Cardiac septum (tissue), 1 donor: Measurements from ENCODE around the gene ATP6V1G2. TPM values are rescaled to one million over a fixed set of nuclear protein-coding genes. Genes with fewer than 3 reads are reported as not detected.
"Not testable (repeated sequence)": the region's sequence is repeated elsewhere in the genome, so short reads cannot be mapped to it uniquely, and the experiment has no call there.

Source experiments
- DNase-seq: peaks from one replicate; pipeline ENCODE4 v3.0.0-alpha.2; 2020; ENCODE audit warnings: low spot score
- intact Hi-C: fragments of 100-400 bp; cut with DNase I; formaldehyde crosslinking; loops from one replicate; pipeline ENCODE4 v1.14.0; 2022
- total RNA-seq: library from RNA; stranded (reverse); fragmentation: NEBNext Ultra II Directional; extraction: Animal tissue kit (Norgen Biotek cat#: 25700); gene quantifications from one replicate; pipeline ENCODE4 v1.2.1, GENCODE V29; 2021
- donor health status: DM: no; HTN: no; CAD: no.

Gene ATP6V1G2
- total RNA-seq, 1 donor from 2014 or later, result 2.6 TPM

DNA sequence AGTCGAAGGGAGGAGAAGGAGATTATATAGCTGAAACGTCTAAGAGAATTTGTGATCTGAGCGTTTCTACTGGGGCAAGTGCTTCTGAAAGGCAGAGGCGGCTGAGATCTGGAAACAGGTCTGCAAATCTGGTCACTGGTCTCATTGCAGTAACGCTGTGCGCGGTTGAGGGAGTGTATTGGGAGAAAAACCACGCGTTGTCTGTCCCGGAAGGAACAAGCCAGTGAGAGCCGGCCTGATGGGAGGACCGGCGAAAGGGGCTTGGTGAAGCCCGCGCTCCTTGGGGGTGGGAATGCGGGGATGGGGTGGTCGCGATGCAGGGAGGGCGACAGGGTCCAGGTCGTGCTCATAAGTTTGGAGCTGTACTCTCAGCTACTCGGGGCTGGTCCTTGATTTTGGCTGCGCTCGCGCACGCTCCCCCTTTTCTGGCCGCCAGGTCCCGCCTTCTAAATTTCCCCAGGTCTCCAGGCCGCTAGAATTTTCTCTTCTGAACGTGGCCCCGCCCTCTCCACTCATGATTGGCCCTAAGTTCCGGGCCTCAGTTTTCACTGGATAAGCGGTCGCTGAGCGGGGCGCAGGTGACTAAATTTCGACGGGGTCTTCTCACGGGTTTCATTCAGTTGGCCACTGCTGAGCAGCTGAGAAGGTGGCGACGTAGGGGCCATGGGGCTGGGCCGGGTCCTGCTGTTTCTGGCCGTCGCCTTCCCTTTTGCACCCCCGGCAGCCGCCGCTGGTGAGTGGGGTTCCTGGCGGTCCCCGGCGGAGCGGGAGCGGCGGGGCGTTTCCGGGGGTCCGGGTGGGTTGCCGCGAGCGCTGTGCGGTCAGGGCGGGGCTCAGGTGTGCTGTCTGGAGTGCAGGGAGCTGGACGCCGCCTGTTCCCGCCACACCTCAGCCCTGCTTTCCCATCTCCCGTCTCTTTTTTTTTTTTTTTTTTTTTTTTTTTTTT, 48.6 kb downstream of the ATP6V1G2 start, which contains the start of gene MICB:
TSS of gene MICB (plus strand) at position 615 of the 946 bp plus-strand sequence. CDS start at position 664, 49 bp downstream.
- peak; percentile 93 for DNase-seq
- intact Hi-C loops, result loop anchor here (5.0 kb wide), 1 partner anchor 99 kb away; no protein-coding TSS in a partner anchor

DNA sequence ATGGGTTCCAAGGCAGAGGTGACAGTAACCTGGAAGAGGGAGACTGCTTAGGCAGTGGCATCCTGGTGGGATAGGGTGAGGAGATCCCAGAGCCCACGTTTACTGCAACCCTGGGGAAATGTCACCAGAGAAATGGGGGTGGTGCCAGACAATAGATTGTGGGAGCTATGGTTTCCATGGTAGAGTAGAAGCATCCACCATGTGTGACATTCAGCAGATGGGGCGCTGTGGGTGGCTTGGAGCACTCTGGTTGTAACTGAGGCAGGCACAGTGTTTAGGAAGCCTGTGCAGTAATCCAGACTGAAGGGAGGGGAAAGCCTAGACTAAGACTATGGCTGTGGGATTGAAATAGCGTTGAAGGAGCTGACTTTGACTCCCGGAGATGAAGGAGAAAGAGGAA, 49.6 kb downstream of the ATP6V1G2 start:
- not testable (repeated sequence) for DNase-seq
- intact Hi-C loops, result loop anchor here (5.0 kb wide), 1 partner anchor 100 kb away; no protein-coding TSS in a partner anchor

DNA sequence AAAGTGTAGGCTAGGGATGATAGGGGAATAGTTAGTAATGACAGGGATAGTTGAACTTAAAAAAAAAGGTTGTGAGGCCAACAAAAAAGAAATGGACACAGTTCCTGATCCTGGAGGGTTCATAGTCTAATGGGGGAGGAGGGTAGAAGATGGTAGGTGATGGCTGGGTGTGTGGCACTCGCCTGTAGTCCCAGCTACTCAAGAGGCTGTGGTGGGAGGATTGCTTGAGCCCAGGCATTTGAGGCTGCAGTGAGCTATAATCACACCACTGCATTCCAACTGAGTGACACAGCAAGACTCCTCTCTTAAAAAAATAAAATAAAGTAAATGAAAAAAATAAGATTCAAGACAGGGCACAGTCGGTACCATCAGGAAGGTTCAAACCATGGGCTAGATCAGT, 50.8 kb downstream of the ATP6V1G2 start:
- intact Hi-C loops, result loop anchor here (5.0 kb wide), 1 partner anchor 102 kb away; no protein-coding TSS in a partner anchor

More for the DNA sequence above, 50.8 kb downstream of the ATP6V1G2 start:
- no peak for DNase-seq

Other genes with a start within 250 kb of the ATP6V1G2 start
- gene HLA-B, start 189.4 kb downstream of the ATP6V1G2 start, total RNA-seq, result 409 TPM
- 12.7 TPM for gene MICA, start 143.0 kb downstream of the ATP6V1G2 start, total RNA-seq
- 1.9 TPM for gene MICB, start 48.5 kb downstream of the ATP6V1G2 start, total RNA-seq
- gene MCCD1, start 17.6 kb downstream of the ATP6V1G2 start, total RNA-seq, result not detected
- 201 TPM for gene DDX39B, start 4.6 kb downstream of the ATP6V1G2 start, total RNA-seq
- gene NFKBIL1, start 1.0 kb upstream of the ATP6V1G2 start, total RNA-seq, result 9.5 TPM
- not detected for gene LTA, start 25.7 kb upstream of the ATP6V1G2 start, total RNA-seq
- gene TNF, start 29.0 kb upstream of the ATP6V1G2 start, total RNA-seq, result 0.38 TPM
- 0.86 TPM for gene LTB, start 35.8 kb upstream of the ATP6V1G2 start, total RNA-seq
- 5.4 TPM for gene LST1, start 39.7 kb upstream of the ATP6V1G2 start, total RNA-seq
- gene NCR3, start 46.4 kb upstream of the ATP6V1G2 start, total RNA-seq, result not detected
- gene AIF1, start 68.6 kb upstream of the ATP6V1G2 start, total RNA-seq, result 10.3 TPM
- 125 TPM for gene PRRC2A, start 74.1 kb upstream of the ATP6V1G2 start, total RNA-seq
- 270 TPM for gene BAG6, start 106.1 kb upstream of the ATP6V1G2 start, total RNA-seq
- 1.4 TPM for gene APOM, start 109.3 kb upstream of the ATP6V1G2 start, total RNA-seq
- 17.7 TPM for gene C6orf47, start 114.2 kb upstream of the ATP6V1G2 start, total RNA-seq
- 13.6 TPM for gene GPANK1, start 118.4 kb upstream of the ATP6V1G2 start, total RNA-seq
- 96.3 TPM for gene CSNK2B, start 119.5 kb upstream of the ATP6V1G2 start, total RNA-seq
- 6.5 TPM for gene LY6G5B, start 123.4 kb upstream of the ATP6V1G2 start, total RNA-seq
- gene LY6G5C, start 134.5 kb upstream of the ATP6V1G2 start, total RNA-seq, result 2.9 TPM
- gene ABHD16A, start 156.7 kb upstream of the ATP6V1G2 start, total RNA-seq, result 26.9 TPM
- not detected for gene LY6G6F, start 160.3 kb upstream of the ATP6V1G2 start, total RNA-seq
- not detected for gene LY6G6D, start 168.7 kb upstream of the ATP6V1G2 start, total RNA-seq
- not detected for gene LY6G6C, start 175.1 kb upstream of the ATP6V1G2 start, total RNA-seq
- 0.24 TPM for gene MPIG6B, start 176.8 kb upstream of the ATP6V1G2 start, total RNA-seq
- gene DDAH2, start 182.7 kb upstream of the ATP6V1G2 start, total RNA-seq, result 69.9 TPM
- 131 TPM for gene CLIC1, start 189.9 kb upstream of the ATP6V1G2 start, total RNA-seq
- 1.7 TPM for gene MSH5, start 193.4 kb upstream of the ATP6V1G2 start, total RNA-seq
- 0.86 TPM for gene SAPCD1, start 216.0 kb upstream of the ATP6V1G2 start, total RNA-seq
- 21.5 TPM for gene VWA7, start 230.7 kb upstream of the ATP6V1G2 start, total RNA-seq
- gene VARS1, start 249.1 kb upstream of the ATP6V1G2 start, total RNA-seq, result 35.0 TPM